HG03354 (cell line): ENCODE measurements around the gene KDM2B.

Source experiments
- ATAC-seq: cut with Tn5 transposase; IDR thresholded peaks from one replicate; pipeline ENCODE4 v1.9.1; 2021; ENCODE audit warnings: mild to moderate bottlenecking; ENCODE audit not compliant: unreplicated experiment, poor library complexity, severe bottlenecking

Gene KDM2B

GRCh38 chr12:121443911-121444841 is 136.6 kb downstream of the KDM2B start:
- ATAC-seq, result no peak

DNA sequence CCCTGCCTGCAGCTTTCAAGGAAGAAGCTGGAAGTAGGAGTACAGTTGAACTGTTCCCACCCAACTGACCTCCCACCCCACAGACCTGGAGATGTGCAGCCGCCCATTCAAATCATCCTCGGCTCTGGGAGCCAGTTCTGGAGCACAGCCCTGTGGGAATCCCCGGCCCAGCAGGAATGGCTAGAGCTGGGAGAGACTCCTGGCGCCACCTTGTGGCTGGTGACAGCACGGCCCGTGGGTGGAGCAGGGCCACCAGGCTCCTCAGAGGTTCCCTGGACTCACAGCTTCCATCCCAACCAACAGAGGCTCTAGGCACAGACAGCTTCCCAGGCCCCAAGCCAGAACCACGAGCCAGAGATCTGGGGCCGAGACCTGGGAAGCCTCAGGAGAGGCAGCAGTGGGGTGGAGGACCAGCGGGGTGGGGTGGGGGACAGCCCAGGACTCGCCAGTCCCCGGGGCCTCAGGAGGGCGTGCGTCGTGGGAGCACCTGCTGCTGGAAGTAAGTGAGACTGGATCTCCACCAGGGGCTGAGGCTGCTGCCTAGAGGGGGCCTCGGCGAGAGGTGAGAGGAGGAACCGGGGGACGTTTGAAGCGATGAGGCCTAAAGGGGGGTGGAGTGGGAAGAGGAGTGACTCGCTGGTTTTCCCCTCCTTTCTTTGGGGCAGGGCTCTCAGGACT is 137.5 kb downstream of the KDM2B start:
- no peak for ATAC-seq

- no peak for ATAC-seq
Observed at GRCh38 chr12:121442028-121442948, 138.5 kb downstream of the KDM2B start.

- ATAC-seq, result no peak
Observed at GRCh38 chr12:121441555-121441954, 139.3 kb downstream of the KDM2B start.

GRCh38 chr12:121440768-121441167 is 140.1 kb downstream of the KDM2B start:
- no peak for ATAC-seq

DNA sequence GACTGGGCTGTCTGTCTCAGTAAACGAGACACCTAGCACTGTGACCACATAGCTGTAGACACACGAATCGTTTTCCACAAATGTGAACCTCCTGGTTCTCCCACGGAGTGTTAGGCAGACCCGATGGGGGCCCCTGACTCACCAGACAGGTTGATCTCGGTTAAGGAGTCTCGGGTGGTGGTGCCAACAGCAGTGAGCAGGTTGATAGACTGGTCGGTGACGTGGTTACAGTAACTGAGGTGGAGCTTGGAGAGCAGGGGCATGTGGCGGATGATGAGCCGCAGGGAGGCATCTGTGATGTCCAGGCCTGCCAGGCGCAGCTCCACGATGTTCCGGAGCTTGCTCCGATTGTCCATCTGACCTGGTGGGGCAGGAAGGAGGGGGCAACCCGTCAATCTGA is 141.1 kb downstream of the KDM2B start:
- no peak for ATAC-seq

GRCh38 chr12:121438905-121439304 is 141.9 kb downstream of the KDM2B start:
- no peak for ATAC-seq

GRCh38 chr12:121436706-121437105 is 144.1 kb downstream of the KDM2B start:
- no peak for ATAC-seq

DNA sequence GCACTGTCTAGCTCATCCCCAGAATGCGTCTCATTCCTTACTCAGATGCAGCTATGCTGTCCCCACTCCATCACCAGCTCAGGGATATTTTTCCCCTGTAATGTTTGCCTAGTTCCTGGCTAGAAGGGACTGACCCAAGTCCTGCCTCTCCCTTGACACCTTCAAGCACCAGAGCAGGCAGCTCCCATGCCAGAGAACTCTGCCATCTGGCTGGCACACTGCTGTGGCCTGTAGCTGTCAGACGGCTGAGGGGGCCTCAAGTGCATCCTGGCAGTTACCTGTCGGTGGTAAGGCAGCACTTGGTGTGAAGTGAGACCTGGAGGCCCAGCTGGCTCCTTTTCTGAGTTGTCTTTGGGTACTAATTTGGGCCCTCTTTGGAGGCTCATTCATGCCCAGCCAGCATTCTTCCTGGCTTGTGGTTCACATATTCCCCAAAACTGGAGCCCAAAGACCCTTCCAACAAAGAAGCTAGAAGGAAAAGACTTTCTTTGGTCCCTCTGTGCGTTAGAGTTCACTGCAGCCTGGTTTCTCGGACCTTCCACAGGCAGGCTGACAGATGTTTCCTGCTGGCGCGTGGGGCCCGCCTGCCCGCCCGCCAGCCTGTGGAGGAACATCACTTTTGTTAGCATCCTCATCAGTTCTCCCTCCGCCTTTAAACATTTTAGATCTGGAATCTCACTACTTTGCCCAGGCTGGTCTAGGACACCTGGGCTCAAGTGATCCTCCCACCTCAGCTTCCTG is 147.9 kb downstream of the KDM2B start:
- no peak for ATAC-seq

- ATAC-seq, result no peak
Observed at GRCh38 chr12:121430833-121431415, 149.9 kb downstream of the KDM2B start.

DNA sequence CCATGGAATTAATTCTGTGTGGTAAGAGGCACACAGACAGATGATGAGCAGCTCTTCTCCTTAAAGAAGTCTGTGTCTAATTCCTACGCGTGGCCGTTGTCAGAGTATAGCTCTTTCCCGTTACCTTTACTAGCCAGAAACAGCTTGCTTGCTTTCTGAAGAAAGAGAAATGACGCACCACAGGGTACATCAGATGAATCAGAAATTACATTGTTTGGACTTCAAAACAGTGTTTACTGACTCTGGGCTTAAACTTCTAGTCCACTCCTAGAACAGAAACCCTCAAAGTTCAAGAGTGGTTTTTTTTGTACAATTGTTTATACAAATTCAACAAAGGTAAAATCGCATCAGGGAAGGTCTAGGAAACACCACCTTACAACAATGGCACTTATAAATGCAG is 151.9 kb downstream of the KDM2B start:
- no peak for ATAC-seq

DNA sequence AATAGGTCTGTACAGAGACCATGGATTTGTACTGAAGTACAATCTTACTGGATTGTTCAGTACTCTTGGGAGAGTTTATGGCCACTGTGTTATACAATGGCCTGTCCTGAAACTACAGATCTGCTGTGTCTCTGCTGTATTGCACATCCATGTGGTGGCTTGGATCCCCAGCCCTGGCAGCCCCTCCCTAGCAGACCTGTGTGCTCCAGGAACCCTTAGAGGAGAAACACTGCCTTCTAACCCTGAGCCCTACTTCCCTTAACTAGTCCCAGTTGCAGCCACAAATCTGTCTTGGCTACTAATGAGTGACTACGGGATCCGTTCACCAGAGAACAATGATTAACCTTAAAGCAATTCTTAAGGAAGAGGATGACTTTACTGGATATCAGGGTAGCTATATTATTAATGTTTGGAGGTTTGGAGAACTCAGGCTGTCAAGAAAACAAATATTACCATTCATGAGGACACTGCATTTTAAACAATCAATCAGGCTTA is 153.2 kb downstream of the KDM2B start:
- ATAC-seq, result no peak

DNA sequence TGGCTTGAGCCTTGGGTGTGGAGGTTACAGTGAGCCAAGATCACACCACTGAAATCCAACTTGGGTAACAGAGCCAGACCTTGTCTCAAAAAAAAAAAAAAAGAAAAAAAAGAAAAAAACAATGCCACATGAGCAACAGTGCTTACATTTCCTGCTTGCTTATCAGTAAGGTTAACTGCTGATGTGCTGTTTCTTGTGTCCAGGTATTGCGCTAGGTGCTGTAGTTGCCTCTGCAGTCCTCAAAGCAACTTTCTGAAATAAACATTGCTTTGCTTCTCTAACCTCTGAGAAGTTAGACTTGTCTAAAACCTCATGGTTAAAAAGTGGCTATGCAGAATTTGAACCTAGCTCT is 156.2 kb downstream of the KDM2B start:
- no peak for ATAC-seq

GRCh38 chr12:121423682-121424623 is 156.9 kb downstream of the KDM2B start:
- no peak for ATAC-seq

GRCh38 chr12:121423253-121423652 is 157.6 kb downstream of the KDM2B start:
- ATAC-seq, result no peak

DNA sequence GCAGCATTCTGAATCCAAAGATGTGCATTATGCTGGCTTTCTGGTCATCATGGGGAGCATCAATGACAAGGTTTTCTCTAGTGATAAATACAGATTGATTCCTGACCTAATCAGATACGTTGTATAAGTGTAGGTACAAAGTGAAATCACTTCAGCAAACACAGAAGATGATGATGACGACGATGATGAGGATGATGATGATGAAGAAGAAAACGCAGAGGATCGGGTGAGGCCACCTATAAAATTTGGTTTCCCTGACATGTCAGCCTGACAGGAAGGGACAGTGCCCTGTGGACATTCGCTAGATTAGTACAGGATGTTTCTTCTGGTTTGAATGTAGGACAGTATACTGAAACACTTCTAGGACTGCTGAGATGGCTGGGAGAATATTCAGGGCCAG is 160.7 kb downstream of the KDM2B start:
- no peak for ATAC-seq

DNA sequence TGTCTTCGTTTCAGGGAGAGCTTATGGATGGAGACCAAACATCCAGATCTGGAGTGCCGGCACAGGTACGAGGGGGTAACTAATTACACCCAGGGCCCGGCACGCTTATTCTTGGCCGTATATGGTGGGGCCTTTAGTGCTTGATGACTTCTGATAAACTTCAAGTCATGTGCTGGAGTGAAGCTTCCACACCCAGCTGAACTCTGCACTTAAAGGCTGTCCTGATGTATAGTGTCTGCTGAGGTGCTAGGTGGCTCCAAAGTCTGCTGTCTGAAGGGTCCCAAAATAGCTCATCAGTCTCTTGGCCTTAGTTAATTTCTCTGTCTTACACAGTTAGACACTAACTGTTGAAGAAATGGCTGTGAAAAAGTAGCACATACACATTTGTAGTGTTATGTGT is 163.0 kb downstream of the KDM2B start:
- ATAC-seq, result no peak

GRCh38 chr12:121413917-121414316 is 166.9 kb downstream of the KDM2B start:
- no peak for ATAC-seq
